ENCODE results near the gene RPAP2.
"Not testable (repeated sequence)": the region's sequence is repeated elsewhere in the genome, so short reads cannot be mapped to it uniquely, and the experiment has no call there.

RPAP2 gene

GRCh38 chr1:92298573-92299476, at the start of gene RPAP2, which contains the start of gene GLMN:
TSS of gene RPAP2 (plus strand) at chr1:92299059. CDS start at chr1:92299074, 15 bp downstream.
TSS of gene GLMN (minus strand) at chr1:92298987. CDS start at chr1:92297999, 988 bp downstream.
- peak; percentile 69 for DNase-seq

GRCh38 chr1:92254714-92255113, 44.1 kb upstream of the RPAP2 start:
- DNase-seq: not testable (repeated sequence)

- DNase-seq: no peak
These were observed 39.5 kb upstream of the RPAP2 start for GRCh38 chr1:92259350-92259749.

DNA sequence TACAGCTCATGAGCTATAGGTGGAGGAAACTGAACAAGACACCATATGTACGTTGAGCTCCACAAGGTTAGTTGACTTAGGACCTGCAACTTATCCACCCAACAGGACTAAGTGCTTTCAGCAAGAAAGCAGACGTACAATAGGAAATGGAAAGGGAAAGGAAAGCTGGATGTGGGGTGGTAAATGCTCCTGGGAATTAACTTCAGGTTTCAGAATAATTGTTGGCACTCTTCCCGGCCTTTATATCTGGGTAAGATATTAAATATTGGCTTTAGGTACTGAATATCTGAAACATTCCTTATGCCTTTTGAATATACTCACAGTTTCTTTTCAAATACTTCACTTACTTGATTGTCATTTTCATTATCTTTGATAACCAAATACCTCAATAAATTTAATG, 36.3 kb upstream of the RPAP2 start:
- no peak for DNase-seq

DNA sequence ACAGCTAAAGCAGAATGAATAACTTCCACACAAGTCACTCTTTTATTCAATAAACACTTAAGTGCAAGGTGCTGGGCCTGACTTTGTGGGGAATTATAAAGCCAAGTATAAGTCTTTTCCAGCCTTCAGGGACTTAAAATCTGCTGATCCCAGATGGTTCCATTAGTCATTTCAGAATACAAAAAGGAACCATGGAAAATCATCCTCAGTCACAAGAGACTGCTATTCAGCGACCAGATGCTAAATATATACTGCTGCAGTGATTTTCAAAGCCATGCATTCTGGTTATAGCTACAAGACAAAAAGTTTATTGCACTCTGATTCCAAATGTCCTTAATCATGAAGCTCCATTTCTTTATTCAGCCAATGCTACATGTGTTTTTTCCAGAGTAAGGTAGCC, 25.8 kb upstream of the RPAP2 start:
- DNase-seq: no peak

DNA sequence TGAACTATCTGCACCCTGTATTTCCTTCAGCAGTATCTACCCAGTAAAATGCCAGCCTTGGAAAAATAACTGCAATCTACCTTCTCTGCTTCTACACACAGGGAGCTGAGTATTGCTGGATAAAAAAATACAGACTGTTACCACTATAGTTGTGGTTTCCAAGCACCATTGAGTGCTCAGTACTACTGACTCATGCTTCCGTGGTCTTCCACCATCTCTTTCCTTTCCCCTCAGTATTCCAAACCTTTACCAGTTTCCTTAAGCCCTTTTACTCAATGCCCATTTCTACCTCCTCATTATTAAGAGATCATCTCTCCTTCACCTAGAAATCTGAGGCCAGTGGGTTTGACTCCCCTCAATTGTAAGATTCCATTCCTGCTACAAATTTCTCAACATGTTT, 23.9 kb upstream of the RPAP2 start:
- no peak for DNase-seq

DNA sequence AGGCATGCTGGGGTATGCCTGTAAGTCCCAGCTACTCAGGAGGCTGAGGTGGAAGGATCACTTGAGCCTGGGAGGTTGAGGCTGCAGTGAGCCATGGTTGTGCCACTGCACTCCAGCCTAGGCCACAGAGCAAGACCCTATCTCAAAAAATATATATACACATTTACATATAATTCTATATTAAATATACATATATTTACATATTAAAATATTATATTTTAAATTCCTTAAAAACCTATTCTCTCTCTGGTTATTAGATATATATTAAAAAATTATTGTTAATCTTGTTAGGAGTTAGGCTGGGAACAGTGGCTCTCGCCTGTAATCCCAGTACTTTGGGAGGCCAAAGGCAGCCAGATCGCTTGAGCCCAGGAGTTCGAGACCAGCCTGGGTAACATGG, 22.8 kb upstream of the RPAP2 start:
- DNase-seq: no peak

GRCh38 chr1:92277105-92277723, 21.6 kb upstream of the RPAP2 start:
- no peak for DNase-seq

GRCh38 chr1:92279781-92280180, 19.1 kb upstream of the RPAP2 start:
- not testable (repeated sequence) for DNase-seq

DNA sequence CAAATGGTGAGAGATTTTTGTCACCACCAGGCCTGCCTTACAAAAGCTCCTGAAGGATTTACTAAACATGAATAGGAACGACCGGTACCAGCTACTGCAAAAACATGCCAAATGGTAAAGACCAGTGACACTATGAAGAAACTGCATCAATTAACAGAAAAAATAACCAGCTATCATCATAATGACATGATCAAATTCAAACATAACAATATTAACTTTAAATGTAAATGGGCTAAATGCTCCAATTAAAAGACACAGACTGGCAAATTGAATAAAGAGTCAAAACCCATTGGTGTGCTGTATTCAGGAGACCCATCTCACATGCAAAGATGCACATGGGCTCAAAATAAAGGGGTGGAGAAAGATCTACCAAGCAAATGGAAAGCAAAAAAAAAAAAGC, 17.4 kb upstream of the RPAP2 start:
- DNase-seq: not testable (repeated sequence)

DNA sequence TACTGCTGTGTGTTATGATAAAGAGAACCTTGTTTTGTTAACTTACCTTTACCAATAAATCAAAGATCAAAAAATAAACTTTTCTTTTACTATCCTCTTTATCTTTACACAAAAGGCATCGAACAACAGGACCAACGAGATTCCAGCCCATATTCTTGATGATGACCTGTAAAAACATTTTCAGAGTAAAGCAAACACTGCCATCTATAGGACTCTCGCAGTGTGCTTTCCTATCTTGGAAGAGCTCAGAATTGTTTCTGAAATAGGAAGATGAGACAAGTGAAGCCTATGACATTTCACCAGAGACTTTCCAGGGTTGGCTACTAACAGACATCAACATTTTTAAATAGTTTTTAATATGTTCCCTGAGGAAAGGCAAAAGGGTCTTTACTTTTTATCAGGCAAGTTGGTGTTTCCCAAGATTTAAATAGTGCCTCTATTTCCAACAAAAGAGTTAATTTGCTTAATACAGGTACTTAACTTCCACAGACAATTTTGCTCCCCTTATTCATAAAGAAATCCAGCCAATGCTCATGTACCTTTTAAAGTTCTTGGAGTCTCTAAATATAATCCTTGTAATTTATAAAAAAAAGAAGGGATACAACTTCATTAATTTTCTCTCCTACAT, 7.4 kb upstream of the RPAP2 start:
- DNase-seq: peak; percentile 32

GRCh38 chr1:92298213-92298572, 666 bp upstream of the RPAP2 start:
- DNase-seq: no peak

GRCh38 chr1:92299477-92300150, 755 bp downstream of the RPAP2 start:
- DNase-seq: no peak

- DNase-seq: no peak
These were observed 2.2 kb downstream of the RPAP2 start for GRCh38 chr1:92301021-92301420.

- no peak for DNase-seq
These were observed 7.2 kb downstream of the RPAP2 start for GRCh38 chr1:92306020-92306419.

DNA sequence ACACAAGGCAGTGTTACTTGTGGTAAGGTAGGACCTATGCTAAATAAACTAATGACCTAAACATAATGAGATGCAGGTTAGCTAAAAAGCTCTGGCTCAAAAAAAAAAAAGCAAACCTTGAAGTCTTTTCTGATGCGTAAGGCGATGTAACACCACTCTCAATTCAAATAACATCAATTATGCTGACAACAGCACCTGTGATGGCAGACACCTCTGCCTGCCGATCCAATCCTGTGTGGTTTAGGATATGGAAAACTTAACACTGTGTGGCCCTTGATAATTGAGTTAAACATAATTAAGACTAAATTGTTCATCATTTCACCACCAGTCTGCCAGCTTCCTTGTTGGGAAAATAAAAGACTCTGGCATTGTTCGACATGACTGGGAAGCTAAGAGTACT, 9.1 kb downstream of the RPAP2 start:
- DNase-seq: no peak

GRCh38 chr1:92310185-92310597, 11.3 kb downstream of the RPAP2 start:
- DNase-seq: peak; percentile 35

- DNase-seq: no peak
These were observed 15.2 kb downstream of the RPAP2 start for GRCh38 chr1:92314024-92314423.

GRCh38 chr1:92315766-92316599, 17.1 kb downstream of the RPAP2 start:
- no peak for DNase-seq

GRCh38 chr1:92317836-92318493, 19.1 kb downstream of the RPAP2 start:
- DNase-seq: peak; percentile 67

Measured in GF-D8 (cell line).